Testis (tissue), 2 donors: Measurements from ENCODE around the gene AKIRIN1.

ENCODE experiments used
- POLR2A ChIP-seq: fragments of 450-650 bp; IDR thresholded peaks from one replicate; pipeline ENCODE4 v1.6.1; 2017; ENCODE audit warnings: antibody characterized with exemption, mild to moderate bottlenecking, moderate library complexity
- TF ChIP-seq, protein P1 (sequence below), 3 experiments: fragments of 450-650 bp in 2 of 3; fragments of 200-600 bp in 1 of 3; sonication (generic) in 1 of 3; IDR thresholded peaks; one replicate each; pipeline ENCODE4 v1.5.1; 2016 to 2019; ENCODE audit warnings: antibody characterized with exemption in 3 of 3, mild to moderate bottlenecking in 2 of 3, moderate library complexity in 1 of 3

DNA sequence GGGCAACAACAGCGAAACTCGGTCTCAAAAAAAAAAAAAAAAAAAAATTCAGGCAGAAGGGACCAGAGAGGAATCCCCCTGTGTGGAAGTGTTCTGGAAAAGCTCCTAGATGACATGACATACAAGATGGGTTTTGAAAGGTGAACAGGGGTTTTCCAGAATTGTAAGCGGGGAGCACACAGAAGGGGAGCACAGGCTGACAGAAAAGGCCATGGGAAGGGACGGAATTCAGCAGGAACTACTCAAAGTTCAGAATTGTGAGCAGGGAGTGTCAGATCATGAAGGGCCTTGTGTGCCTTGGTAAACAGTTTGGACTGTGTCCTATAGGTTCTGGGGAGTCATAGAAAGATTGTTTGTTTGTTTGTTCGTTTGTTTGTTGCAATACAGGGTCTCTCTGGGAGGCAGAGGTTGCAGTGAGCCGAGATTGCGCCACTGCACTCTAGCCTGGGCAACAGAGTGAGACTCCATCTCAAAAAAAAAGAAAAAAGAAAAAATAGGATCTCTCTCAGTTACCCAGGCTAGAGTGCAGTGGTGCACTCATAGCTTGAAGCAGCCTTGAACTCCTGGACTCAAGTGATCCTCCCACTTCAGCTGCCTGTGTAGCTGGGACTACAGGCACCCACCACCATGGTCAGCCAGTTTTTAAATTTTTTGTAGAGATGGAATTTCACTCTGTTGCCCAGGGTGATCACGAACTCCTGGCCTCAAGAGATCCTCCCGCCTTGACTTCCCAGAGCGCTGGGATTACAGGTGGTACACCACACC, 48.2 kb upstream of the AKIRIN1 start:
- TF ChIP-seq, protein P1, sequence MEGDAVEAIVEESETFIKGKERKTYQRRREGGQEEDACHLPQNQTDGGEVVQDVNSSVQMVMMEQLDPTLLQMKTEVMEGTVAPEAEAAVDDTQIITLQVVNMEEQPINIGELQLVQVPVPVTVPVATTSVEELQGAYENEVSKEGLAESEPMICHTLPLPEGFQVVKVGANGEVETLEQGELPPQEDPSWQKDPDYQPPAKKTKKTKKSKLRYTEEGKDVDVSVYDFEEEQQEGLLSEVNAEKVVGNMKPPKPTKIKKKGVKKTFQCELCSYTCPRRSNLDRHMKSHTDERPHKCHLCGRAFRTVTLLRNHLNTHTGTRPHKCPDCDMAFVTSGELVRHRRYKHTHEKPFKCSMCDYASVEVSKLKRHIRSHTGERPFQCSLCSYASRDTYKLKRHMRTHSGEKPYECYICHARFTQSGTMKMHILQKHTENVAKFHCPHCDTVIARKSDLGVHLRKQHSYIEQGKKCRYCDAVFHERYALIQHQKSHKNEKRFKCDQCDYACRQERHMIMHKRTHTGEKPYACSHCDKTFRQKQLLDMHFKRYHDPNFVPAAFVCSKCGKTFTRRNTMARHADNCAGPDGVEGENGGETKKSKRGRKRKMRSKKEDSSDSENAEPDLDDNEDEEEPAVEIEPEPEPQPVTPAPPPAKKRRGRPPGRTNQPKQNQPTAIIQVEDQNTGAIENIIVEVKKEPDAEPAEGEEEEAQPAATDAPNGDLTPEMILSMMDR (IDR thresholded peaks at IDR 0.05), result no peak
- no peak for TF ChIP-seq POLR2A
